Pancreas (tissue), 10 donors: Measurements from ENCODE around the gene ANKRD39. TPM values are rescaled to one million over a fixed set of nuclear protein-coding genes. Genes with fewer than 3 reads are reported as not detected.

Experiments used
- ATAC-seq, 4 donors: fragments of 200-7000 bp; cut with Tn5 transposase; one replicate each; pipeline versions ENCODE4 v1.8.0 to v1.9.1; 2020; ENCODE audit warnings: mild to moderate bottlenecking in 4 of 4, moderate library complexity in 4 of 4
- DNase-seq, 6 donors: peaks; one replicate each; pipeline ENCODE4 v3.0.0-alpha.2; 2020
- FAIRE-seq: peaks from 2 replicates; lab custom pipeline; 2012; peaks lifted over from hg19 to GRCh38; lab: Jason Lieb, UNC
- H3K27ac ChIP-seq, 4 donors: fragments of 200-600 bp; sonication (generic); 1 replicate in 3 of 4; 2 replicates in 1 of 4; pipeline versions ENCODE4 v1.5.0 to v1.8.0; 2020
- H3K27me3 ChIP-seq, 4 donors: fragments of 200-600 bp; one replicate each; pipeline ENCODE4 v1.8.0; 2021
- H3K36me3 ChIP-seq, 3 donors: fragments of 200-600 bp; sonication (generic) in 1 of 3; one replicate each; pipeline versions ENCODE4 v1.5.0 to v1.8.0; 2020 to 2021
- H3K4me1 ChIP-seq, 3 donors: fragments of 200-600 bp; one replicate each; pipeline ENCODE4 v1.8.0; 2021
- H3K4me3 ChIP-seq, 4 donors: fragments of 200-600 bp; sonication (generic) in 2 of 4; one replicate each; pipeline versions ENCODE4 v1.5.0 to v1.8.0; 2020 to 2021
- H3K9me3 ChIP-seq, 4 donors: fragments of 200-600 bp; one replicate each; pipeline ENCODE4 v1.8.0; 2021
- WGBS, 2 donors: extraction: QIAGEN DNeasy Blood & Tissue Kit; methylation state at CpG; one replicate each; pipeline ENCODE4 v1.1.7; 2013; 5-methylcytosine and 5-hydroxymethylcytosine counted together
- intact Hi-C, 3 donors: fragments of 100-400 bp; cut with DNase I; formaldehyde crosslinking; loops; one replicate each; pipeline versions ENCODE4 v1.11.1 to v1.14.2; 2022
- polyA plus RNA-seq, 2 donors: library from polyadenylated mRNA; stranded (reverse); fragments of 200-250 nt; gene quantifications; one replicate each; pipeline ENCODE4 v1.2.3, GENCODE V29; 2013
- total RNA-seq, 6 donors: library from RNA; stranded (reverse); fragmentation: NEBNext Ultra II Directional in 4 of 6; extraction: Animal tissue kit (Norgen Biotek cat#: 25700) in 4 of 6; gene quantifications; one replicate each; pipeline versions ENCODE4 v1.2.1 to v1.2.4, GENCODE V29; 2021 to 2023
- TF ChIP-seq, protein P1 (sequence below), 4 donors: fragments of 200-600 bp; sonication (generic) in 3 of 4; IDR thresholded peaks; one replicate each; pipeline versions ENCODE4 v1.5.0 to v1.8.0; 2021; ENCODE audit warnings: antibody characterized with exemption in 4 of 4
- donor health status: healthy with polysubstance abuse.
- donor health status: DM: no; HTN: no; CAD: no; lungs with moderate emphysema.
- donor health status: DM: no; HTN: no; CAD: no.
- donor health status: control.
- donor health status: control.
- donor health status: Bipolar disorder and iron deficiency.
- donor health status: DM: yes; HTN: yes; CAD: no.
- donor health status: DM: no; HTN: no; CAD: no.
- donor health status: DM: no; HTN: no; CAD: no.
- donor health status: DM: yes; HTN: yes; CAD: no.

The ANKRD39 gene
- total and polyA plus RNA-seq, 8 donors, result 4.7 to 14.9 (median 6.4) TPM

DNA sequence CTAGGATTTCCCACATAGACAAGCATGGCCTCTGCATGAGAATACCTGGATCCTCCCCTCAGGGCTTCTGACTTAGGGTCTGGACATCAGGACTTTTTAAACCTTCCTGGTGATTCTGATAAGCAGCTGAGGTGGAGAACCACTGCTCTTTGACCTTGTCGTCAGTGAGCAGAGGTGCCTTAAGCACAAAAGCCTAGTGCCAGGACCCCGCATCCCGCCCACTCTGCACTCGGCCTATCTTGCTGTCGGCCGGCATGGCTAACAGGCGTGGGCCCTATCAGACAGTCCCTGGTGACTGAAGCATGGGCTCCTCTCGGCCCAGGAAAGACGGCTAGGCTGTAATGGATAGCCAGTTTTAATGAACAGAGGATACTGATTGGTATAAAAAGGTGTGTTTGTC lies 20.2 kb downstream of the ANKRD39 start:
- H3K36me3 ChIP-seq, result peaks cover 0 to 7% (median 0%) of the 10 kb centered on the region in 3 donors
- ATAC-seq (no peak), DNase-seq (no peak), FAIRE-seq (no peak)
- TF ChIP-seq, protein P1, sequence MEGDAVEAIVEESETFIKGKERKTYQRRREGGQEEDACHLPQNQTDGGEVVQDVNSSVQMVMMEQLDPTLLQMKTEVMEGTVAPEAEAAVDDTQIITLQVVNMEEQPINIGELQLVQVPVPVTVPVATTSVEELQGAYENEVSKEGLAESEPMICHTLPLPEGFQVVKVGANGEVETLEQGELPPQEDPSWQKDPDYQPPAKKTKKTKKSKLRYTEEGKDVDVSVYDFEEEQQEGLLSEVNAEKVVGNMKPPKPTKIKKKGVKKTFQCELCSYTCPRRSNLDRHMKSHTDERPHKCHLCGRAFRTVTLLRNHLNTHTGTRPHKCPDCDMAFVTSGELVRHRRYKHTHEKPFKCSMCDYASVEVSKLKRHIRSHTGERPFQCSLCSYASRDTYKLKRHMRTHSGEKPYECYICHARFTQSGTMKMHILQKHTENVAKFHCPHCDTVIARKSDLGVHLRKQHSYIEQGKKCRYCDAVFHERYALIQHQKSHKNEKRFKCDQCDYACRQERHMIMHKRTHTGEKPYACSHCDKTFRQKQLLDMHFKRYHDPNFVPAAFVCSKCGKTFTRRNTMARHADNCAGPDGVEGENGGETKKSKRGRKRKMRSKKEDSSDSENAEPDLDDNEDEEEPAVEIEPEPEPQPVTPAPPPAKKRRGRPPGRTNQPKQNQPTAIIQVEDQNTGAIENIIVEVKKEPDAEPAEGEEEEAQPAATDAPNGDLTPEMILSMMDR (IDR thresholded peaks at IDR 0.05), result no peak
- no peak overlapping the region for H3K27ac ChIP-seq
- no peak overlapping the region for H3K4me3 ChIP-seq
- H3K4me1 ChIP-seq, result peaks cover 11 to 14% (median 13%) of the 10 kb centered on the region in 3 donors
- H3K27me3 ChIP-seq, result no peaks in the 10 kb centered on the region
- WGBS, 2 donors, result 91 to 96% methylated on average over 9 of the region's 9 CpGs
- no peaks in the 10 kb centered on the region for H3K9me3 ChIP-seq
- intact Hi-C loops, result no loop called here

DNA sequence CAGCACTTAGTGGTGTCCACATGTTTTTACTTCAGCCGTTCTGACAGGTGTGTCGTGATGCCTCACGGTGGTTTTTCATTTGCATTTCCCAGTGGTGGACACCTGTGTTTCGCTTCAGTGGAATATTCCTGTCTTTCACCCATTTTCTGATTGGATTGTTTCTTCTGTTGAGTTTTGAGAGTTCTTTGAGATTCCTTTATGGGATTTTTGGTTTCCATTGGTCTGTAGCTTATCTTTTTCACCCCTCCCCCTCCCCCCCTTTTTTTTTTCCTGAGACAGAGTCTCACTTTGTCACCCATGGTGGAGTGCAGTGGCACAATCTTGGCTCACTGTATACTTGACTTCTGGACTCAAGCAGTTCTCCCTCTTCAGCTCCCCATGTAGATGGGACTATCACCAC lies 22.0 kb downstream of the ANKRD39 start:
- no peaks in the 10 kb centered on the region for H3K27me3 ChIP-seq
- ATAC-seq (no peak), DNase-seq (no peak), FAIRE-seq (no peak)
- TF ChIP-seq, protein P1 (IDR thresholded peaks at IDR 0.05), result no peak
- H3K27ac ChIP-seq, result no peak overlapping the region
- no peaks in the 10 kb centered on the region for H3K9me3 ChIP-seq
- peaks cover 27 to 32% (median 30%) of the 10 kb centered on the region in 3 donors for H3K4me1 ChIP-seq
- intact Hi-C loops, result no loop called here
- H3K36me3 ChIP-seq, result peaks cover 0 to 7% (median 3%) of the 10 kb centered on the region in 3 donors
- H3K4me3 ChIP-seq, result no peak overlapping the region
- WGBS, 2 donors, result 89 to 96% methylated on average over 4 of the region's 4 CpGs

DNA sequence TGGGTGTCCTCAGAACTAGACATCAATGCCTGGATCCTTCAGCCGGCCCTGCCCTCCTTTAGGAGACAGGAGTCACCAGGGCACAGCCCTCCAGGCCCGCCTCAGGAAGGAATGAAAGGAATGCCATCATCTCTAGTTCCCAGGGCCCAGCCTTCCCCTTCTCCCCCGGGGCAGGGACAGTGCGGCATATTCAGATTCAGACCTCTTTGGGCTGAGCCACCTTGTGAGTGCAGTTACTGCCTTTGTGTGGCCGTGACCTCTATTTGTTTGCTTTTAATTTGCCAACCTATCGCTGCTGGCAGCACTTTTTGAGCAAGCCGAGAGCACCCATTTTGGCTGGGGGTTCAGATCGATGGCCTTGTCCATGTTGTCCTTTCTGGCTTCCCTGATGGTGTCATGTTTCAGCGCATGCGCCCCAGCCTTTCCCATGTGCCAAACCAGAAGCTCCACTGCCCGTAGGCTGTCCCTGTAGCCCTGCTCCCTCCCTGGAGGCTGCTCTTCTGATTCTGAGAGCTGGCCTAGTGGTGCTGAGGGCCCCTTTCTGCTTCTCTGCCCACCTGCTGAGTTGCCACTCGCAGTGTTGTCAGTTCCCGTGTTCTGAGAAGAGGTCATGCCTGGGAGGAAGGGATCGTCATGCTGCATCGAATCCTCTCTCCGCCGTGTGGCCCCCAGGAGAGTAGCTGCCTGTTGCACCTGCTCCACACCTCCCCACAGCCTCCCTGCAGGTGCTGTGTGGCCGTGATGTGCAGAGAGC lies 24.9 kb downstream of the ANKRD39 start:
- ATAC-seq (peak; percentile 90 to 94 (median 92)), FAIRE-seq (no peak), DNase-seq (peak; percentile 90 to 99 (median 96))
- 10 to 12% methylated on average over 18 of the region's 18 CpGs for WGBS, 2 donors
- Histone ChIP-seq H3K36me3 (peaks cover 4 to 36% (median 21%) of the 10 kb centered on the region in 3 donors), H3K27ac (peak overlapping the region; percentile 40 to 73 (median 68)), H3K4me1 (peaks cover 27 to 33% (median 31%) of the 10 kb centered on the region in 3 donors), H3K4me3 (no peak overlapping the region), H3K27me3 (no peaks in the 10 kb centered on the region), H3K9me3 (no peaks in the 10 kb centered on the region)
- TF ChIP-seq, protein P1 (IDR thresholded peaks at IDR 0.05), result no peak
- intact Hi-C loops, result no loop called here

DNA sequence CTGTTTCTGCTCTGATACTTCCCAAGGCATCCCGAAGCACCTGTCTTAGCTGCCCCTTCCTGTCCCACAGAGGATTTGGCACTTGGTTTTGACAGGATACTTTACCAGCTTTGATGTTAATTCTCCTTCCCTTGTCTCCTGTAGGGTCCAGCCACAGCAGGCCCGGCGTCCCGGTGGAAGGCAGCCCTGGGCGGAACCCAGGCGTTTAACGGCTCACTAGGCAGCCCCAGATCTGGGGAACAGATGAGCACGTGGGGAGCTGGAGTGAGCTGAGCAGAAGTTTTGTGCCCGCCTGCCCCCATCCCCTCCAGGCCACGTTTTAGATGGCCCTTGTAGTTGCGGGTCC lies 25.4 kb downstream of the ANKRD39 start:
- H3K4me3 ChIP-seq, result no peak overlapping the region
- H3K27me3 ChIP-seq, result no peaks in the 10 kb centered on the region
- ATAC-seq, result peak in 3 of 4 donors; percentile 5 to 23 (median 8)
- intact Hi-C loops, result no loop called here
- TF ChIP-seq, protein P1 (IDR thresholded peaks at IDR 0.05), result no peak
- peak overlapping the region; percentile 40 to 73 (median 68) for H3K27ac ChIP-seq
- H3K36me3 ChIP-seq, result peaks cover 4 to 41% (median 26%) of the 10 kb centered on the region in 3 donors
- DNase-seq, result no peak
- peaks cover 27 to 33% (median 31%) of the 10 kb centered on the region in 3 donors for H3K4me1 ChIP-seq
- no peaks in the 10 kb centered on the region for H3K9me3 ChIP-seq
- no peak for FAIRE-seq
- WGBS, 2 donors, result 33 to 43% methylated on average over 11 of the region's 11 CpGs

DNA sequence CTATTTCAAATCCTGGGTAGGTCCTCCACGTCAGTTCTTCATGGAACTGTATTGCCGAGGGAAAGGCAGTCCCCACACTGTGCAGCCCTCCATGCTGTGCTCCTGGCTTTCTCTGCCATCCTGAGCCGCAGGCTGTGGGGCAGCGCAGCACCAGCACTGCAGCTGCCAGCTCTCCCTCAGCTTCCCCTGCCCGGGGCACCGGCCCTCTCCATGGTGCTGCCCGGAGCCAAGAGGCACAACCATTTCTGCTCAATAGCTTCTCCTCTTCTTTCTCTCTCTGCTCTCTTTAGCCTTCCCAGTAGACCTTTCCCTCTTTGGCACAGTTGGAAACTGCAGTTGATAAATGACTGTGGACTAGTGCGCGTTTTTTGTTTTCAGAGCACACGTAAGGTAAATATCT lies 26.1 kb downstream of the ANKRD39 start:
- Histone ChIP-seq H3K4me3 (no peak overlapping the region), H3K36me3 (peaks cover 4 to 48% (median 31%) of the 10 kb centered on the region in 3 donors), H3K27ac (peak overlapping the region; percentile 40 to 73 (median 68)), H3K27me3 (no peaks in the 10 kb centered on the region), H3K4me1 (peaks cover 27 to 33% (median 31%) of the 10 kb centered on the region in 3 donors), H3K9me3 (no peaks in the 10 kb centered on the region)
- ATAC-seq (peak; percentile 68 to 79 (median 78)), FAIRE-seq (no peak), DNase-seq (peak; percentile 54 to 88 (median 69))
- intact Hi-C loops, result no loop called here
- TF ChIP-seq, protein P1 (IDR thresholded peaks at IDR 0.05), result no peak
- 15% methylated on average over 10 of the region's 10 CpGs for WGBS, 2 donors
